ENCODE data around the gene TLL1.

- TF ChIP-seq TARDBP (IDR thresholded peaks at IDR 0.05) (no peak), SP1 (IDR thresholded peaks at IDR 0.05) (no peak), FOXM1 (IDR thresholded peaks at IDR 0.05; ENCODE audit: borderline replicate concordance) (no peak)
Measured at GRCh38 chr4:166144607-166145006, 271.6 kb downstream of the TLL1 start.
